Ovary (tissue), 3 donors: Measurements from ENCODE around the gene HECTD4.

Source experiments
- CTCF ChIP-seq, 3 donors: fragments of 450-650 bp in 2 of 3; fragments of 200-600 bp in 1 of 3; IDR thresholded peaks; one replicate each; pipeline versions ENCODE4 v1.5.1 to v1.8.0; 2016 to 2022; ENCODE audit warnings: antibody characterized with exemption in 3 of 3, mild to moderate bottlenecking in 1 of 3
- POLR2A ChIP-seq: fragments of 450-650 bp; IDR thresholded peaks from one replicate; pipeline ENCODE4 v1.6.1; 2017; ENCODE audit warnings: antibody characterized with exemption, mild to moderate bottlenecking, moderate library complexity
- donor health status: DM: no; HTN: no; CAD: no.

- TF ChIP-seq CTCF (IDR thresholded peaks at IDR 0.05) (no peak), POLR2A (no peak)
Measured at GRCh38 chr12:112325622-112326207, 56.5 kb downstream of the HECTD4 start.
